NCI-H526 (cell line): Measurements from ENCODE around the gene REM2.

Experiments used
- DNase-seq, 2 experiments: peaks; one replicate each; lab custom pipeline; 2025; lab: John Stamatoyannopoulos, UW

The REM2 gene

DNA sequence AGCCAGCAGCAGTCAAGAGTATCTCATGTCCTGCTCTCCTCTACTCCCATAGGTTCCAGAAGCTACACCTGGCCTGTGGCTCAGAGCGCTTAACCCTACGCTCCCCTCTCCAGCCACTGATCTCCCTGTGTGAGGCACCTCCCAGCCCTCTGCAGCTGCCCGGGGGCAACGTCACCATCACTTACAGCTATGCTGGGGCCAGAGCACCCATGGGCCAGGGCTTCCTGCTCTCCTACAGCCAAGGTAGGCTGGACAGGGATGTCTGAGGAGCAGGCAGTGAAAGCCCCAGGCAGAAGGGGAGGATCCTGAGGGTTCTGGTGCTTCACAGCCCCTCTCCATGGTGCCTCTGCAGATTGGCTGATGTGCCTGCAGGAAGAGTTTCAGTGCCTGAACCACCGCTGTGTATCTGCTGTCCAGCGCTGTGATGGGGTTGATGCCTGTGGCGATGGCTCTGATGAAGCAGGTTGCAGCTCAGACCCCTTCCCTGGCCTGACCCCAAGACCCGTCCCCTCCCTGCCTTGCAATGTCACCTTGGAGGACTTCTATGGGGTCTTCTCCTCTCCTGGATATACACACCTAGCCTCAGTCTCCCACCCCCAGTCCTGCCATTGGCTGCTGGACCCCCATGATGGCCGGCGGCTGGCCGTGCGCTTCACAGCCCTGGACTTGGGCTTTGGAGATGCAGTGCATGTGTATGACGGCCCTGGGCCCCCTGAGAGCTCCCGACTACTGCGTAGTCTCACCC is 7.8 kb upstream of the REM2 start:
- DNase-seq, result no peak

DNA sequence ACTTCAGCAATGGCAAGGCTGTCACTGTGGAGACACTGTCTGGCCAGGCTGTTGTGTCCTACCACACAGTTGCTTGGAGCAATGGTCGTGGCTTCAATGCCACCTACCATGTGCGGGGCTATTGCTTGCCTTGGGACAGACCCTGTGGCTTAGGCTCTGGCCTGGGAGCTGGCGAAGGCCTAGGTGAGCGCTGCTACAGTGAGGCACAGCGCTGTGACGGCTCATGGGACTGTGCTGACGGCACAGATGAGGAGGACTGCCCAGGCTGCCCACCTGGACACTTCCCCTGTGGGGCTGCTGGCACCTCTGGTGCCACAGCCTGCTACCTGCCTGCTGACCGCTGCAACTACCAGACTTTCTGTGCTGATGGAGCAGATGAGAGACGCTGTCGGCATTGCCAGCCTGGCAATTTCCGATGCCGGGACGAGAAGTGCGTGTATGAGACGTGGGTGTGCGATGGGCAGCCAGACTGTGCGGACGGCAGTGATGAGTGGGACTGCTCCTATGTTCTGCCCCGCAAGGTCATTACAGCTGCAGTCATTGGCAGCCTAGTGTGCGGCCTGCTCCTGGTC is 7.2 kb upstream of the REM2 start:
- DNase-seq, result no peak

DNA sequence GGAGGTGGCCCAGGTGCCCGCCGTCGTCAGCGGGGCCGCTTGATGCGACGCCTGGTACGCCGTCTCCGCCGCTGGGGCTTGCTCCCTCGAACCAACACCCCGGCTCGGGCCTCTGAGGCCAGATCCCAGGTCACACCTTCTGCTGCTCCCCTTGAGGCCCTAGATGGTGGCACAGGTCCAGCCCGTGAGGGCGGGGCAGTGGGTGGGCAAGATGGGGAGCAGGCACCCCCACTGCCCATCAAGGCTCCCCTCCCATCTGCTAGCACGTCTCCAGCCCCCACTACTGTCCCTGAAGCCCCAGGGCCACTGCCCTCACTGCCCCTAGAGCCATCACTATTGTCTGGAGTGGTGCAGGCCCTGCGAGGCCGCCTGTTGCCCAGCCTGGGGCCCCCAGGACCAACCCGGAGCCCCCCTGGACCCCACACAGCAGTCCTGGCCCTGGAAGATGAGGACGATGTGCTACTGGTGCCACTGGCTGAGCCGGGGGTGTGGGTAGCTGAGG is 6.0 kb upstream of the REM2 start:
- DNase-seq, result no peak

DNA sequence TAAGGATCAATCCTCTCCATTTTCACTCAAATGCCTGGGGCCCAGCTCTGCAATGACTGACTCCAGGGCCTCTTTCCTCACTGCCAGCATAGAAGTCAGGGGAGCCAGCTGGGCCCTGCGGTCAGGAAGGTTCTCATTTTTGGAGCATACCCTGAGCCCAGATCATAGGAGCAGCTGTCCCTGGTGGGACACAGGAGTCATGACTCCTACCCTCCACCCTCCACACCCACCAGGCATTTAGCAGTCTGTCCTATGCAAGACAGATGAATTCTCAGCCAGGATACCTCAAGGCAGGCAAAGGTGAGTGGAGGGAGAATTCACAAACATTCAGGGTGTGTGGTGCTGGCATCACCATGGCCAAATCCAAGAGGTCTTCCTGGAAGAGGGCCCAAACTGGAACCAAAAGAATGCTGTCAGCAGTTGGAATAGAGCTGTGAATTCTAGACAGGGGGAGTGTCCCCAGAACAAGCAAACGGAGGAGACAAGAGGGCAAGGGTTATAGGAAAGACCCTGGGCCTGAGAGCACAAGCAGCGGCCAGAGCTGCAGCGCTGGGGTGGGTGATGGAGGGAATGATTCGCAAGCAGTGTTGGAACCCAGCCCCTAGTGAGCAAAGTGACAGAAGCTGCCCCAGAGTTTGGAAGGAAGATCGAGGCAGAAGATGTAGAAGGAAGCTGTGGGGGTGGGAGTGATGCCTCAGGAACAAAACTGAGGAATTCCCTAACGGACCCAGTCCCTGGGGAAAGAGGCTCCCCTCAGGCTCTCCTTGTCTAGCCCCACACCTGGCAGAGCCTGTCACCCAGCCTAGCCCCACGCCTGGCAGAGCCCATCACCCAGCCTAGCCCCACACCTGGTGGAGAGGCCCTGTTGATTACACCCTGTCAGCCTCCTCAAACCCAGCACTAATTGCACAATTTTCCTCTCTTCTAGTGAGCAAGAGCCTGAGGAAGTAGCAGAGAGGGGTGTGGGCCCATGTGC is 4.5 kb upstream of the REM2 start:
- DNase-seq, result no peak

DNA sequence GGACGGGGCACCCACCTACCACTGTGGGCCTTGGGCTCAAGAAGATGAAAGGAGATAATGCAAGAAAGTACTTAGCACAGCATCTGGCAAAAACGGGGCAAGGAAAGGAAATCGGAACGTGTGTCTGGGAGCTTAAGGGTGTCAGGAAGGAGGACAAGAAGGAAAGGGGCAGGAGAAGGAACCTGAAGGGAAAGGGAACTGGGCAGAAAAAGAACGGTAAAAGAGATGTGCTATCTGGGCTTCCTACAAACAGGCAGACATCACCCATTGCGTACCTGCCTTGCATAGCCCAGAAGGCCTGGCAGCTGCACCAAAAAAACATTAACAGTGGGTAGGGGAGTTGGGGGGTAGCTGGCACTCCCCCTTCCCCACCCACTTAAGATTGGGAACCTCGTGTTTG is 958 bp upstream of the REM2 start:
- no peak for DNase-seq

DNA sequence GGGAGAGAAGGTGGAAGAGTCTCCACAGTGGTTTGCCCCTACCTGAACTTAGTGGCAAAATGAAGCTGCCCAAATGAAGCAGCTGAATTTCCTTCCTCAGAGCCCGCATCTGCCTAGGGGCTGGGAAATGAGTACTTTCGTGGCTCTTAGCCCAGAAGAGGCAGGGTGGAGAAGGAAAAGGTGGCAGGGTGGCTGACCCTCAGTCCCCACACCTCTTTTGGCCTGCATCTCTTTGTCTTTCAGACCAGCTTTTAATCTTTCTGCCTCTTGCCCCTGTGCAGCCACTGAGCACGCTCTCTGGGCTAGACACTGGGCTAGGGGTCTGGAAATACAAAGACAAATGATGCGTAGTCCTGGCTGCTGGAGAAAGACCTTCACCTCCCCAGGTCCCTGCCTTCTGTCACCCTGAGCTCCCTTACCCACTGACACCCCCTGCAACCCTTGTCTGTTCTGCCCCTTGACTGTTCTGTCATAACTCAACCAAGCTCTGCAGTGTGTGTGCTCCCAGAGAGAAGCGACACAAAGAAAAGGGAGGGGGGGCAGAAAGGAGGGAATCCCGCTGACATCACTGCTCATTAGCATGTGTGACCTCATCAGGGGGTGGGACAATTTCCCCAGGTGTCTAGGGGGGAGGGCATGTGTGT is 371 bp upstream of the REM2 start:
- peak in 1 of 2 experiments; percentile 31 for DNase-seq

DNA sequence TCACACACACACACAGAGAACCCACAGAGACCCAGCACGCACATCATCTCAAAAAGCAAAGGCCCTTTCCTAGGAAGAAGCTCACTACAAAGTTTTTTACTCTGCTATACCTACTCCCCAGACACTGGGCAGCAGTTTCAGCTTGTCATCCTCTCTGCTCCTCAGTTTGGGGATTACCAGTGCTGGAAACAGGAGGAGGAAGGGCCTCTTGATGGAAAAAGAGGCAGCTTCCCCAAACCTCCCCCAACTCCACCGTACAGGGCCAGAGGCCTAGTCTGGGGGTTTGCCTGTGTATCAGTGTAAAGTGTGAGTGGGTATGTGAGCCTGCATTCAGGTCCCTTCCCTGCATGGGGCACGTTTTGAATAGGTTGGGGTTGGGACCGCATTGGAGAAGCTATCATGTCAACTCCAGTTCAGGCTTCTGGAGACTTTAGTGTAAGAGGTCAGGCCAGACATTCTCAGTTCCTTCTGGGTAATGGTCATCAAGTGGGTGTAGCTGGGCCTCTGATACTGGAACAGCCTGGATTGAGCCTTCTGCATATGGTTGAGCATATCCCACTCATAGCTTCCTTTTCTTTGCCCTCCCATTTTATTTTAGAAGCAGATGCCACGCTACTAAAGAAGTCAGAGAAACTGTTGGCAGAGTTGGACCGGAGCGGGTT is 1.2 kb downstream of the REM2 start:
- DNase-seq, result no peak

DNA sequence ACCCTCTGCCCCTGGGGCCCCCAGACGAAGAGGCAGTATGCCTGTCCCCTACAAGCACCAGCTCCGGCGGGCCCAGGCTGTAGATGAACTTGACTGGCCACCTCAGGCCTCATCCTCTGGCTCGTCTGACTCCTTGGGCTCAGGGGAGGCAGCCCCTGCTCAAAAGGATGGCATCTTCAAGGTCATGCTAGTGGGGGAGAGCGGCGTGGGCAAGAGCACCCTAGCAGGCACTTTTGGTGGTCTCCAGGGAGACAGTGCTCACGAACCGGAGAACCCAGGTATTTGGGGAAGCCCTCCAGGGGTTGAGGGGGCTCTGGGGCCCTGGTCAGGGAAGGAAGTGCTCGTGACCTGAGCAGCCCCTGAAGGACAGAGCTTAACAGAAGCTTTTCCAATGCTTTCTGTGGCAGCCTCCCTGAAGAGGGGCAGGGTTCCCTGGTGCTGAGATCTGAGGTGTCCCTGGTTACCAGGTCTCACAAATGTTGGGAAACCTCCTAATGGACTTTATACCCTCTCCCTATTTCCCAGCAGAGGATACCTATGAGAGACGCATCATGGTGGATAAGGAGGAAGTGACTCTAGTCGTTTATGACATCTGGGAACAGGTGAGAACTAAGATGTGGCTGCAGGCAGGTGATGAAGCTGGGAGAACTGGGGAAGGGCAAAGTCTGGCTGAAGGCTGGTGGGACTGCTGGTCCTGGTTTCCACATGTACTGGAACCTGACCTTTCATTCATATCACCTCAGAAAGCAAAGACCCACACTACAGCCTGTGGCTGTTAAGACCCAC is 1.9 kb downstream of the REM2 start:
- no peak for DNase-seq

DNA sequence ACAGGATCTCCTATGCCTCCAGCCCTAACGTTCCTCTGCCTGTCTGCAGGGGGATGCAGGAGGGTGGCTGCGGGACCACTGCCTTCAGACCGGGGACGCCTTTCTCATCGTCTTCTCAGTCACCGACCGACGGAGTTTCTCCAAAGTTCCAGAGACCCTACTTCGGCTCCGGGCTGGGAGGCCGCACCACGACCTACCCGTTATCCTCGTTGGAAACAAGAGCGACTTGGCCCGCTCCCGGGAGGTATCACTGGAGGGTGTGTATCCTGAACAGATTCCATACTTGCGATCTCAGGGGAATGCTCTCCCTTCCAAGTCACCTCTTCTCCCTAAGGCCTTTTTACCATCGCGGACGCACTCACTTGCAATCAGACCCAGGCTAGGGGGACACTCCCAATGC is 3.0 kb downstream of the REM2 start:
- no peak for DNase-seq

DNA sequence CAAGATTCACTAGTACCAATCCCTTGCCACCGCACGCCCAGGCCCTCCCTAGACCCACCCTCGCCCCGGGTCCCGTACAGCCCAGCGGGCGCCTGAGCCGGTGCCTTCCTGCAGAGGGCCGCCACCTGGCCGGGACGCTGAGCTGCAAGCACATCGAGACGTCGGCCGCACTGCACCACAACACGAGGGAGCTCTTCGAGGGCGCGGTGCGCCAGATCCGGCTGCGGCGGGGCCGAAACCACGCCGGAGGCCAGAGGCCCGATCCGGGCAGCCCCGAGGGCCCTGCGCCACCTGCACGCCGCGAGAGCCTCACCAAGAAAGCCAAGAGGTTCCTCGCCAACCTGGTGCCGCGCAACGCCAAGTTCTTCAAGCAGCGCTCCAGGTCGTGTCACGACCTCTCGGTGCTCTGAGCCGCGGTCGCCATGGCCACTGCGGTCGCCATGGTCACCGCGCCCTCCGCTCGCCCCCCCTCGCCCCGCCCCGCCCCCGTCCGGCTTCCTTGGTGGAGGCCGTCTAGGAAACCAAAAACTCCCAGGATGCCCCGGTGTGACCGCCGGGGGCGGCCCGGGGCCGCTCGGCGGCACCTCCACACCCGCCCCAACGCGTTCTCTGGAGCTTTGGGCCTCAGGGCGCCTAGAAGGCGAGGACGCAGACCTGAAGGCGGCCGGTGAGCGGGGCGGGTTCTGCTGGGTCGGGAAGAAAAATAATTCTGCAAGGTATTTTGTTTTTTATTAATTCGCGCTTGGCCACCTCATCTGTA is 3.7 kb downstream of the REM2 start:
- DNase-seq, result peak; percentile 59 to 81

DNA sequence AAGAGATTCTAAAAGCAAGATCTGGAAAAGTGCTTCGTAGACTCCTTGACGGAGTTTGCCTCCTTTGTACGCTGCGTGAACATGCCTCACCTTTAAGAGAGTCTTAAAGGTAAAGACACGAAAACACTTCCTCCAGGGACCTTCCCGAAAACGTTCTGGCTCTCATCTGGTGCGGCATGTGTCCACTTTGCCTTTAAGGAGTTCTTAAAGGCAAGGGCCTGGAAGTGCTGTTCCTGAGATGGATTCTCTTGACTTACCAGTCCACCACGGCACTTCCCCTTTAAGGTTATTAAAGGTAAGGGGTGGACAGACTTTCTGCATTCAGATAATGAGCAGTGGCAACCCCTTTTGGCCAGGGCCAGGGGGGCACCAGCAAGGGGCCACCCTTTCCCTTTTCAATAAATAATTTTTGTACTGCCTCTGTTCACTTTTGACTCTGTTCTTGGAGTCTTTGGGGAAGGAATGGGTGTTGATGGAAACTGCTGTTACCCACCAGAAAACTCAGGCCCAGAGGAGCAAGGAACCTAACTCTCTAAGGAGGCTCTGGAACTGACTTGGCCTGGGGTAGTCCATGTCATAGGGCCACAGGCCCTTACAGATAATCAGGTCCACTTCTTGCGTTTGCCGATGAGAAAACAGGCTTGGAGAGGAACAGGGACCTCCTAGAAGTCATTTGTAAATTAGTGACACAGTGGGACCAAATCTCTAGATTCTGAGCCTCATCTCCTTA is 4.4 kb downstream of the REM2 start:
- peak; percentile 60 to 65 for DNase-seq

DNA sequence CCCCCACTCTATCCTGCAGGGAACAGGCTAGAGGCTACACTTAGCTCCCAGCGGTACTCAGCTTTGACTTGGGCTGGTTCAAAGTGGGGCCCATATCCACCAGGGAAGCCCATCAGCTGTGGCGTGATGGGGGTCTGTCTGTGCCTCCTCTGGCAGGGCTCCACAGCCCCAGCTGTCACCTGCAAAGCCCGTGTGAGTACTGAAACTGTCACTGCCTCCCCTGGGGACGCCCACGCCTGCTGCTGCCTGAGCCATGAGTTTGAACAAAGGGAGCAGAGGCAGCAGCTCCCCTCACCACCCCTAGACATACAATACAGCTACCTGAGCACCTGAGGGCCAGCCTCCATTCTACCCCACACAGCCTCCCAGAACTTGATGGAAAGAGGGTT is 5.0 kb downstream of the REM2 start:
- no peak for DNase-seq

DNA sequence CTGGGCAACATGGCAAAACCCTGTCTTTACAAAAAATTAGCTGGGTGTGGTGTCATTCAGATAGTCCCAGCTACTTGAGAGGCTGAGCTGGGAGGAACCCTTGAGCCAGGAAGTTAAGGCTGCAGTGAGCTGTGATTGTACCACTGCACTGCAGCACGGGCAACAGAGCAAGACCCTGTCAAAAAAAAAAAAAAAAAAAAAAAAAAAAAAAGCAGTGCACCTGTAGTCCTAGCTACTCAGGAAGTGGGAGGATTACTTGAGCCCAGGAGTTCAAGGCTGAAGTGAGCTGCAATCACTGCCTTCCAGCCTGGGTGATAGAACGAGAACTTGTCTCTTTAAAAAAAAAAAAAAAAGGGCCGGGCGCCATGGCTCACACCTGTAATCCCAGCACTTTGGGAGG is 5.6 kb downstream of the REM2 start:
- no peak for DNase-seq

DNA sequence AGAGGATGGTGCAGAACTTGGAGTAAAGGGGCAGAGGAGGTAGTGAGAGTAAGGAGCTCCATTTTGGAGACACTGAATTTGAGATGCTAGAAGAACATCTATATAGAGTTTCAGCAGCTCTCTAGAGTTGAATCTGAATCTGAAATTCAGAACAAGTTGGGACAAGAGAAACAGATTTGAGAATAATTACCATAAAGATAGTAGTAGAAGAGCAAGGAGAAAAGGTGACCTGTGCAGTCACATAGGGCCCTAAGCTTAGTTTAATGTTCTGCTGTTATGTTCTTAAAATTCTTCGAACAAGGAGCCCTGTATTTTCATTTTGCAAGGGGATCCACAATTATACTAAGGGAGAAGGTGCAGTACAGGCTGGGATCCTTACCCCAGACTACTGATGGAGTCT is 7.4 kb downstream of the REM2 start:
- DNase-seq, result no peak

DNA sequence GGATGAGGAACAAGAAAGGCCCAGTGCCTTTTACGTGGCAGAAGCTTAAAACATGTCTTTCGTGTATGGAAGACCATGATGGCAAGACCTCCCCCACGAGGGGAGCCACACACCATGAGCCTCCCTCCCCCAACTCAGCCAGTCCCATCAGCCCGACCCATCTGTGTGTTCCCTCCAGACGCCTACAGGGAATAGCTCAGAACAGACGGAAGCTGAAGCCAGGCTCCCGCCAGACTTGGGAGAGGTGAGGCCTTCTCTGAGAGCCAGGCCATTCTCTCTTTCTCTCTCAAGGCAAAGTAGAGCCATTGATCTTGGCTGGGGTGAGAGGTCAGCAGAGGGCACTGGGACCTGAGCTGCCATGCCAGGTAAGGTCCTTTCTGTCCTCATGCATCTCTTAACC is 9.5 kb downstream of the REM2 start:
- no peak for DNase-seq

DNA sequence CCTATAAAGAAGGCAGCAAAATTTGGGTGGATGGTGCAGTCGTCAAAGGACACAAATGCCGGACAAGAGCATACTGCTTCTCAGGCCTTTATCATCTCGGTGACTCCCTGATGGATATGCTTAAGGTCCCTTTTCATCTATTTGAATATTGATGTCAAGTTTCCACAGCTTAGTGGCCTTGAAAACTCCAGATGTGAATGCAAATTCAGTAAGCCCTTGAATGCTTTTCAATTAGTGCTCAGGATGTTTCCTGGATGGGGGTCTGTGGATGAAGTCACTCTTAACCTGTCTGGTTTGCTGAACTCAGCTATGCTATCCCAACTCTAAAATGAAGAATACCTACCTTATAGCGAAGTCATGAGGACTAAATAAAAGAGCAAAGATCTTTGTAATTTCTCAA is 10.7 kb downstream of the REM2 start:
- no peak for DNase-seq

DNA sequence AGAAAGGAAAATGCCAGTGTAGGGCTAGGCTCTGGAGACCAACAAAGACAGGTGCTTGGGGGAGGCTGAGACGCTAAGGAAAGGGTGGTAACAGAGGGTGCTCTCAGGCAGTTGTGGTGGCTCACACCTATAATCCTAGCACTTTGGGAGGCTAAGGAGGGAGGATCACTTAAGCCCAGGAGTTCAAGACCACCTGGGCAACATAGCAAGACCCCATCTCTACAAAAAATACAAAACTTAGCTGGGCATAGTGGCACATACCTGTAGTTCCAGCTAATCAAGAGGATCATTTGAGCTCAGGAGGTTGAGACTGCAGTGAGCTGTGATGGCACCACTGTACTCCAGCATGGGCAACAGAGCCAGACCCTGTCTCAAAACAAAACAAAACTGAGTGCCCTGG is 12.4 kb downstream of the REM2 start:
- no peak for DNase-seq

DNA sequence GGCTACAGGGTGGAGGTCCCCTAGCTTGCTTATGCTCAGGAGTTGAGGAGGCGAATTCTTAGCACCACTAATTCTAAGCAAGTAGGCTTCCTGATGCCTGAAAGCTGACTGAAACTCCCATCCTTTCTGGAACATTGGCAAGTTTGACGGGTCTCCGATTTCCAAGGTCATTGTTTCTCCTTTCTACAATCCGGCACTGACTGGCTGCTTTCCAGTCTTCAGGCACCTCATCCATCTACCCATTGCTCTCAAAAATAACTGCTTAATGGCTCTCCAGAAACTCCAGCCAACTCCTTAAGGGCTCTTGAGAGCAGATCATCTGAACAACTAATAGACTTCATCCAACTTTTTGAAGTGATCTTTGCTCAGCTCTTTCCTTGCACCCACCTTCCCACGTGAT is 13.3 kb downstream of the REM2 start:
- DNase-seq, result no peak

DNA sequence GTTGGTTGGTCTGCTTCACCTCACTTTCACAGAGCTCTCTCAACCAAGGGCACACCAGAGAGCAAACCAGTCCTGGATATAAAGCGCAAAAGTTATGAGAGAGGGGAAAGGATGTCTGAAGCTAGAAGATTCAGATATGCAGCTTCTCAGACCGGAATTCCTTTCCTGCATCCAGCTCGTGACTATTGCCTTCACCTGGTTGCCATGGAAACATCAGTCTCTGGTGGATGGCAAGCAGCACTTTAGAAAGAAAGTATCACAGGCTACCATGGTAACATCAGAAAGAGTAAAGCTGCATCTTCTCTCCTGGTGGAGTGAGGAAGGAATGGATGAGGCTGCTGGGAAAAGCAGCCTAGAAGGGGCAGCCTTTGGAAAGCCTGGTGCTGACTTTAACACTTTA is 13.7 kb downstream of the REM2 start:
- DNase-seq, result no peak
